GM19238 (cell line): ENCODE measurements around the gene TENM4.

Experiments used
- DNase-seq: peaks from one replicate; pipeline ENCODE4 v3.0.0; 2011; ENCODE audit warnings: low spot score; ENCODE audit not compliant: insufficient read length

Gene TENM4

DNA sequence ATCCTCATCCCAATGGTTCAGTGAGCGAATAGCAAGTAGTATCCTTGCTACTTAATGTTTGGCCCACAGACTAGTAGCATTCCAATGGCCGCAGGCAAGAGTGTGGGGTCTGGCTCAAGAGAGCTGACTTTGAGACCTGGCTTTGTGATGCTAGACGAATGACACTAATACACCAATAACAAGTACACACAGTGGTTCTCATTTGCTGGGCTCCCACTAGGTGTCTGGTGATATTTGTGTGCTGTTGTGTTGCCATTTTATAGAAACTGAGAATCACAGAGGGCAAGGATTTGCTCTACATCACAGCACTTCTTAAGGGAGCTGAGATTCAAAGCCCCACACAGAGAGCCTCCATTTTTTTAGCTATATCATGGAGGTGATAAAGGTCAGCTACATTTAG is 351.2 kb downstream of the TENM4 start:
- no peak for DNase-seq

DNA sequence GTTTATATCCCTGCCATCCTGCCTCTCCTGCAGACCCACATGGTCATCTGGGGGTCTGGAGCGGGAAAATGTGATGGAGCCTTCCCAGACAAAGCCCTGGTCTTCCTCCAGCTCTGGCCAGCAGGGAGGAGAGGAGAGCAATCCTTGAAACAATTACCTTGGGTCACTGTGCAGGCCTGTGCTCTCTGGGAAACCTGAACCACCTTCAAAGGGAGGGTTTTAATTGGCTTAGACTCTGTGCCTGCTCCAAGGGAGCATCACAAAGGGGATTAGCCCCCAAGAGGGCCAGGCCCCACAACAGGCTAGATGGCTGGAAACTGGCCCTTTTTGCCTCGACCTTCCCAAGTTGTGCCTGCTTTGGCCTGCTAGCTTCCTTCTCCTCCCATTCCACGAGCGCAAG is 351.9 kb downstream of the TENM4 start:
- DNase-seq, result no peak

DNA sequence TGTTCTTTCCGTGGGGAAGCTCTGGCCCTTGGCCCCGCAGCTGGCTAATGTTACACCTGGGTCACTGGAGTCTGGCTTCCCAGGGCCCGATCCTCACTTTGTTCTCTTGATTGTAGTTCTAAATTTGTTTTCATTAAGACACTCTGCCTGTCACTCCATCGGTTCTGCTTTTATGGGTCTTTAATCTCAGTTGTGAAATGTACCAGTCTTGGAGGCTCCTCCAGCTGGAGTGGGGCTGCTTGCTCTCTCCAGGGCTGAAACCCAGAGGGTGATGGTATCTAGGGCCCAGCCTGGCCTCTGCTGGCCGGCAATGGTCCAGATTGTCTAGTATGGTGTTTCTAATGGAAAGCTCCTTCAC is 352.9 kb downstream of the TENM4 start:
- no peak for DNase-seq

DNA sequence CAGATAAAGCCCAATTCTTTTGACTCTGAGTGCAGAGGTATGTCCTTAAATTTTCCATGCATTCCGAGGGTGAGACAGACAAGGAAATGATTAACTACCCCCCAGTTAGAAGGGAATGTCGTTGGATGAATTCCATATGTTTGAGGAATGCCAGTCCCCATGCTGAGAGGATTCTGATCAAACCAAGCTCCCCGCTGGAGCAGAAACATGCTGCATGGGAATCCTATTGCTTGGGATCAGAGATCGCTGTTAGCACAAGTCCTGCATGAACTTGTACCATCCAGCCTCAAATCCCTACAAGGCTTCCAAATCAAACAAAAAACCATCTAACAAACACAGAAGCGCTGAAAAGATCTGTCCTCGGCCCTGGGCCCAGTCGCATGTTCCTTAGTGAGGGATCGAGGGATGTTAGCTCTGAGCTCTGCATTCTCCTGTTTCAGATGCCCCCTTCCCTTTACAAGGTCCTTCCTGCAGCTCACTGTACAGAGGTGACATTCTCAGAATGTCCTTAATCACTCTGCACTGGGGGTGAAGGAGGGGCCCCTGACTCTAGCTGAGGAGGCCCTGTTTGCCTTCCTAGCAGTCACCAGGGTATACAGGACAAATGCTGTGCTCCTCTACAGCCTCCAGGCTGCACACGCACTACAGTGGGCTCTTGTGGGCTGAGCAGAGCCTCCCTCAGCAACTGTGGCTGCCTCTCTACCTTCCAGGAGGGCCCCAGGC is 353.4 kb downstream of the TENM4 start:
- DNase-seq, result no peak

DNA sequence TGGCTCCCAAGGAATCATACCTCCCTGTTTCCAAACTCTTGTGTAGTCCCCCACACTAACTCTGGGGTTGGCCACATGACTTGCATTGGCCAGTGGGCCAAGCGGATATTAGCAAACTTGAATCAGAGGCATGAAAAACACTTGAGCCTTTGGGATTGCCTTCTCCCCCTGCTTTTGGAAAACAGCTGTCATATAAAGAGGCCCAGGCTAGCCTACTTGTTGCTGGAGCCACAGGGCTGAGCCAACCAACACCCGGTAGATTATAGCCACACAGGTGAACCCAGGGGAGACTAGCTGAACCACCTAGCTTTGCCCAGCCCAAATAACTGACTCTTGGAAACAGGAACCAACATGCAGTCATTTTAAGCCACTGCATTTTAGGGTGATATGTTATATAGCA is 354.8 kb downstream of the TENM4 start:
- DNase-seq, result no peak

DNA sequence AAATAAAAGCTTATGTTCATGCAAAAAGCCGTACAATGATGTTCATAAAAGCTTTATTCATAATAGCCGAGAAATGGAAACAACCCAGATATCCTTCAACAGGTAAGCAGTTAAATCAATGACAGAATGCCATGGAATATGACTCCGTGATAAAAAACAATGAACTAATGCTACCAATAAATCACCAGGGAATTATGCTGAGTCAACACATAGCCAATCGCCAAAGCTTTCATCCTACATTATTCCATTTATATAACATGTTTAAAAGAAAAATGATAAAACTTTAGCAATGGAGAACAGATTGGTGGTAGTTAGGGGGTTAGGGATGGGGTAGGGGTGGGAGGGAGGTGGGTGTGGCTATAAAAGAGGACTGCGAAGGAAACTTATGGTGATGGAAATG is 356.4 kb downstream of the TENM4 start:
- no peak for DNase-seq

DNA sequence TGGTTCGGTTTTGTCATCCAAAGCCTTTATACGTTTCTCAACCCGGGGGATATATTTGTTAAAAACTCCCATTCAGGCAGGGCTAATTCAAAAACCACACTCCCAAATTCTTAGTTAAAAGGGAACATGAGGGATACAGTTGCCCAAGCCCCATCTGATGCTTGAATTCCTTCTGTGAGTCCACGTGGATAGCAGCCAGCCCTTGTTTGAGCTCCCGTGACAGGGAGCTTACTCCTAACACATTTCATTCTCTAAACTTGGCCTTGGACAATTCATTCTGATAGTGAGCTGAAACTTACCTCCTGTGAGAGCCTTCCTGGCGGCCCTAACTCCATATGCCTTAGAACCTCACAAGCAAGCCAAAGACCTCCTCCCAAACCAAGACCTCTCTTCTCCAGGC is 357.5 kb downstream of the TENM4 start:
- DNase-seq, result no peak

DNA sequence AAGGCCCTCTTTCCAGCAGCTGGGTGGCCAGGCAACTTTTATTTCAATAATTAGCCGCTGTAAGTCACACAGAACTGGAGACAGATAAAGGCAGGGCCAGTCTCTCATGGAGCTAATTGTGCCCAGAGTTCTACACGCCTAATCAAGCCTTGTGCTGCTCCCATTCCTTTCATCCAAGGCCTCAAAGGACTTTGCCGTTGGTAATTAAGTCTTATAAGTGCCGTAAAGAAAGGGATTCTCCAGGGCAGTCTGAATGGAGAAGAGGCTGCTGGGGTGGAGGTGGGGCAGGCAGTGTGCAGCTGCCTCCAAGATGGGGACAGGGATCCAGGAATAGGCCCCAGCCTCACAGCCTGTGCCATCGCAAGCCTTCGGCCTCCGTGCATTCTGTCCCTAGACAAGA is 357.9 kb downstream of the TENM4 start:
- DNase-seq, result no peak

DNA sequence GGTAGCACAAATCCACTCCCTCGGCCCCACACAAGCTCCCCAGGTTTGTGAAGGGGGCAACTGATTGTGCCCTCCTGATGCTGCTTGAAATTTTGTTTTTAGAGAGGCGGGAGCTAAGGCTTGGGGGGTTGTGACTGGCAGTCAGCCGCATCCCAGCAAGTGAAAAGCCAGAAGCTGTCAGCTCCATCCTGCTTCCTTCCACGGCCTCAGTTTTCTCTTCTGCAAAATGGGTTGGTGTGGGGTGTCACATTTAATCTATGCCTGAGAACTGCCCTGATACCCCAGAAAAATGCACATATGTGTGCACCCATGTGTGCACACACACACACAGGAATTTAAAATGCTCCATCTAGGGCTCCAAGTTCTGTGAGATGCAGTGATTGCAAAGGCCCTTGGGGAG is 358.6 kb downstream of the TENM4 start:
- no peak for DNase-seq

DNA sequence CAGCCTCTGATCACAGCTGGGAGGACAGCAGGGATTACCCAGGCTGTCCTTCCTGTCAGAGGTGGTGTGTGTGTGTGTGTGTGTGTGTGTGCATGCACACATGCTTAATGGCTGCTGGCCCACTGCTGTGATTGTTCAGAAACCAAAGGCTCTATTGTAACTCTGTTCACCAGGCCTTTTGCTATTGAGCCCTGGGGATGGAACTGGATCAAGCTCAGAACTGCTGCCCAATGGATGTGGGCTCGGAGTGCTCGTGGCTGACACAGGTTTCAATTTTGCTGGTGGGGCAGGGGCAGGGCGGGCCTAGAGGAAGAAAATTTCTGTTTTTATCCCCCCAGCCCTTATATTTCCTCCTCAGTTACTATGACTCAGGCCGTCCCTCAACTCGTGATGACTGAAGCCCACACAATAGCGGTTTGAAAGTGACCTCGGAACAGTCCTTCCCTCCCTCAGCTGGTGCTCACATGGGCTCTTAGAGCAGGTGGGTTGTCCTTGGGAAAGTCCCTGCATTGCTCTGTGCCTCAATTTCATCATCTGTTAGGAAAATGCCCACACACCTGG is 359.3 kb downstream of the TENM4 start:
- no peak for DNase-seq

DNA sequence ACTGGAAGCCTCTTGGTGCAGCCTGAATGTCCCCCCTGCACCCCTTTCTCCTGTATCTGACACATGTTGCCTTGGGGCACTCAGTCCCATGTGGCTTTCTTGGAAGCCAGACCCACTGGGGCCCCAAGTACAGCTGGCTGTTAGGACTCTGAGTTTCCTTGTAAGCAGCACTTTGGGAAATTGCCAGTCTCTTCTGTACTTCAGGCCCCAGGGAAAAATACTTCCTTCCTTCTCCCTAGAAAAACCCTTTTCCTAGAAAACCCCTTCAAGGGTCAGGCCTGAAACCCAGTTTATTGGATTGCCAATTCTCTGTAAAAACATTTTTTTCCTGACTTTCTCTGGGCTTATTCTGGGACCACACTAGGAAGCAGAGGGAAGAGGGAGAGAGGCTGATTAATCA is 360.3 kb downstream of the TENM4 start:
- DNase-seq, result no peak

DNA sequence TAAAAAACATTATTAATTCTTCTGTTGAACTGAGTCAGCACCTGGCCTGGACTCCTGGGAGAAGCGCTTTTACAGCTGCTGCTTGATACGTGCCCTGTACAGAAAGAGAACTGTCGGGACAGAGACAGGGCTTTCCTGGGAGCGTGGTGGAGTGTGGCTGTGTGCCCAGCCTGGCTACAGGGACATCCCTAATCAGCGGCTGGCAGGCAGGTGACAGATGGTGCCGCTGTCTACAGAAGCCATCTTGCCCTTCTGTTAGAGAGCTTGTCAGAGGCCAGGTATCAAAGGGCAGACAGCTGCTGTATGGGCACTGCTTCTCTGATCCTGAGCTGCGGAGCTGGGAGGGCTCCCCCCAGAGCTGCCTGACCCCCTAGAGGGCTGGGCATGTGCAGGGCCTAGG is 361.8 kb downstream of the TENM4 start:
- no peak for DNase-seq

DNA sequence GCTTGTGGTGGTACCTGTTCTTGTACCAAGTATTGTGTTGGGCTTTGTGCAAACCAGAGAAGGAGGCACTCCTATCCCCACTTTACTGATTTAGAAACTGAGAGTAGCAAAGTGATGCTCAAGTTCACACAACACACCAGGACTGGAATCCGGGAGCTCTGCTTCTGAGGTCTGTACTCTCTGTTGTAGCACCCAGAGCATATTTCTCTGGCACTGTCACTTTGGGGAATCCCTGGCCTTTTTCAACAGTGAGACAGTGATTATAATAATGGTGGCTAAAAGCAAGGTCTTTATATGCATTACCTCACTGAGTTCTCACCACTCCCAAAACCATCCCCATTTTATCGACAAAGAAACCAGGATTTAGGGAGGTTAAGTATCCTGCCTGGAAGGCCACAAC is 362.4 kb downstream of the TENM4 start:
- DNase-seq, result no peak

DNA sequence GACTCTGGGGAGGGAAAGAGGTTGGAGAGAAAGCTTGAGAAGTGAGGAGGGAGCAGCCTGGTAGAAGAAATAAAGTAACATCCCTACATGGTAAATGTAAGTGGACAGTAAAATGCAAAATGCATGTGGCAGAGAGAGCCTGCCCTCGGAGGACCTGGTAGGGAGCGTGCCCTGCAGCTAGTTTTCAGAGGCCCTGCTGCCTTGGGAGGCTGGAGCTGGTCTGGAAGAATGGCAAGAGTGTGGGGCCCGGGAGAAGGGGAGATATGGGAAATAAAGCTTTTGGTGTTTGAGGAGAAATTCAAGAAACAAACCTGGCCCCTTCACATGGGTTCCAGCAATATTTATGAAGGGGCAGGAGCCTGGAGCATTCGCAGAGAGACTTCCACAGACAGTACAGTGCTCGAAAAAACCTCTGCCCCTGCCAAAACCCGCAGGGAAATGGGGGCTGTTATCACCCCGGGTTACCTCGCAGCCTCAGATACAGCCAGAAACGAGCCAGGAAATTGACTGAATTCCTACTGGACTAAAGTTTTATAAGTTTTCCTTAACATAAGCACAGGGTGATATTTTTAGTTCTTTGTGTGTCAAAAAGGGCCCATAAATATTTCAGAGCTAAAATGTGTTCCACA is 363.0 kb downstream of the TENM4 start:
- DNase-seq, result no peak

DNA sequence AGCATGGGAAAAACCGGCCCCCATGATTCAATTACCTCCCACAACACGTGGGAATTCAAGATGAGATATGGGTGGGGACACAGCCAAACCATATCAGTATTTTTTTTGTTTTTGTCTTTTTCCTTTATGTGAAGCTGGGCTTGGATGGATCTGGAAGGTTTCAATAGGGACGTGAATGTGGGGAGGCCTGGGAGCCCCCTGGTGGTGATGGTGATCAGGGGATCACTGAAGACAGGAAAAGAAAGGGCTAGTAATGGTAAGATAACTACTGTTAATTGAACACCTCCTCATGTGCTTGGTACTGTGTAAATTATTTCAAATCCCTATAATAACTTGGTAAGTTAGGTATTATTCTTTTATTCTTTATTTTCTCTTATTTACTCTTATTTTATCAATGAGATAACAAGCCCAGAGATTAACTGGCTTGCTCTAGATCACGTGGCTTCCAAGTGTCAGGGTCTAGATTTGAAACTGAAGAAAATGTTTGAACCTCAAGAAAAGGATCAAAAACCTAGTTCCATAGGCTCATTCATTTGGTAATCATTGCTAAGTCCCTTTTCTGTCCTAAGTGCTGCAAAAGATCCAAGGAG is 364.2 kb downstream of the TENM4 start:
- no peak for DNase-seq

DNA sequence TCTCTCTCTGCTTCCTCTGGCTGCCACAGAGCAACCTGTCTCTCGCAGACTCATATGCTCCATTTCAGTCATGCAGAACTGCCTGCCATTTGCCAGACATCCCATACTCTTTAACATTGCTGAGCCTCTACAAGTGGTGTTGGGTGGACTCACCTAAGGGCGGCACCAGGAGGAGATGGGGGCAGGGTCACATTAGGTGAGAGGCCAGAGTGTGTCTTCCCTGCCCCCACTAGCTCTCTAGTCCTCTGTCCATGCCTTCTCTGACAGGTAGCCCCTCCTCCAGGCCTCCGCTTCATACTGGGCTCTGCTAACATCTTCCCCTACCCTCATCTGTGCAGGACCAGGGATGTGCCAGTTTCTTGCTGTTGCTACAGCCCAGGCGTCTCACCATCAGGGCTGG is 366.3 kb downstream of the TENM4 start:
- no peak for DNase-seq

DNA sequence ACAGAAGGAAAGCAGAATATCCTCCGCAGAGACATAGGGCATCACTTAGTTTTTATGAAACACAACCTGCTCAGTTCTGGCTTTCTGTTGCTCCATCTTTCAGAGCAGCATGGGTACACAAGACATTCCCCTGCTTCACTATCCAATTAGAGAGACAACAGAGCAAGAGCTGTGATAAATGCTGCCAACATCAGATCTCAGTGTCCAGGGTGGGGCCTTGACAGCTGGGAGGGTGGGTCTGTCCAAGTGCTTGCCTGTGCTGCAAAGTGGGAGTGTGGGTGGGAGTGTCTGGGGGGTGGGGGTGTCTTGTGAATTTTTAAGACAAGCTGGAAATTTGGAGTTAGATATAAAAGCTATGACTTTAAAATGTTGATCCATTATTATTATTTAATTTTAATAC is 369.6 kb downstream of the TENM4 start:
- DNase-seq, result no peak

DNA sequence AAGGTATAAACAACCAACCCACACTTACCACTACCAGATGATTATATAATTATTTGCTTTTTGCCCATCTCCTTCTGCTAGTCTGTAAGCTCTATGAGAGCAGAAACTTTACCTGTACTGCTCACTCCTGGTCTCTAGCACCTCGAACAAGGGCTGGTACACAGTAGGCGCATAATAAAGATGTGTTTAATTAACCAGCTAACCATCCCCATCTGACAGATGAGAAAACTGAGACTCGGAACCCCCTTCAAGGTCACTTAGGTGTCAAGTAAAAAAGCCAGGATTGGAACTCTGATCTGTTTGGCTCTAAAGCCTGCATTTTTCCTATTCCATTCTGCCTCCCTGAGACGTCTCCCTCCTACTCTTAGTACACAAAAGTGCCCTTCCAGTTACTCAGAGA is 370.3 kb downstream of the TENM4 start:
- DNase-seq, result no peak

DNA sequence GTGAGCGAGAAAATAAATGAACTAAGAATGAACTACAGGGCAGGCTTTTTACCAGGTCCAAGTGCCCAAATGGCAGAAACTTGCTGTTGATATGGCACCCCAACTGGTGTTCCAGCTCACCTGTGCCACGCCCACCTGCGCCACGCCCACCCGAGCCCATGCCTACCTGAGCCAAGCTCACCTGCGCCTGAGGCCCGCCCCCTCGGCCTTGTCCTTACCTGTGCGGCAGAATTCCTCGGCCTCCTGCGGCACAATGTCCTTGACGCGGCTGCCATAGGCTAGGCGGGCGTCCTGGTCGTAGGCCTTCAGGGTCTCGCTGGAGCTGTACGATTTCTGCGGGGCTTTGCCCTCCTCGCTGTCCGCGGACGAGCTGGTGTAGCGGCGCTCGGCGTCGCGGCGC is 371.3 kb downstream of the TENM4 start:
- DNase-seq, result no peak

DNA sequence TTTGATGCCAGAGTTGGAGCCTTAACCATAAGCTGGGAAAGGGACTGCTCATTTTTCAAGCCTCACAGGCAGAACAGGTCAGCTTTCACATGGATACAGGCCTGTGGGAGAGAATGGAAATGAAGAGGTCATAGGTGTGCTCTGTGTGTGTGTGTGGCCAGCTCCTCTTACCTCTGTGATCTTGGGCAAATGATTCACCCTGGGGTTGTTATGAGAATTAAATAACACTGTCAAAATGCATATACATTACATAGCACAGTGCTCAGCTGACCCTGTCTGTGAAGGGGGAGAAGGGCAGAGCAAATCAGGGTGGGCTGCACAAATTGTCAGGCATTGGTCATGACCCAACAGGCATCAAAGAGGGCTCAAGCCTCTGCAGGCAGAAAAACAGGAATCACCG is 372.5 kb downstream of the TENM4 start:
- no peak for DNase-seq

DNA sequence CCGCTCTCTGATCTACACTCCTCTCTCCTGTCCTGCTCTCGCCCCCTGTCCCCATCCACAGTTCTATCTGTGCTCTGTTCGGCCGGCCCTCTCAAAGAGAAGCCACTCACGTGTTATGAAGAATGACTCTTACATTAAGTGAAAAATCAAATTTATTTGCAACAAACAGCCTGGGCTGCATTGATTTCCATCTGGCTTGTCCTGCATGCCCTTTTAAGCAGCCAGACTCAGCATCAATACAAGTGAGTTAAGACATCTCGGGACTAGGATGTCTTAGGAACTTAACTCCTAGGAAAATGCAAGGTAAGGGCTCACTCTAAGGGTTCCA is 373.5 kb downstream of the TENM4 start:
- DNase-seq, result no peak

DNA sequence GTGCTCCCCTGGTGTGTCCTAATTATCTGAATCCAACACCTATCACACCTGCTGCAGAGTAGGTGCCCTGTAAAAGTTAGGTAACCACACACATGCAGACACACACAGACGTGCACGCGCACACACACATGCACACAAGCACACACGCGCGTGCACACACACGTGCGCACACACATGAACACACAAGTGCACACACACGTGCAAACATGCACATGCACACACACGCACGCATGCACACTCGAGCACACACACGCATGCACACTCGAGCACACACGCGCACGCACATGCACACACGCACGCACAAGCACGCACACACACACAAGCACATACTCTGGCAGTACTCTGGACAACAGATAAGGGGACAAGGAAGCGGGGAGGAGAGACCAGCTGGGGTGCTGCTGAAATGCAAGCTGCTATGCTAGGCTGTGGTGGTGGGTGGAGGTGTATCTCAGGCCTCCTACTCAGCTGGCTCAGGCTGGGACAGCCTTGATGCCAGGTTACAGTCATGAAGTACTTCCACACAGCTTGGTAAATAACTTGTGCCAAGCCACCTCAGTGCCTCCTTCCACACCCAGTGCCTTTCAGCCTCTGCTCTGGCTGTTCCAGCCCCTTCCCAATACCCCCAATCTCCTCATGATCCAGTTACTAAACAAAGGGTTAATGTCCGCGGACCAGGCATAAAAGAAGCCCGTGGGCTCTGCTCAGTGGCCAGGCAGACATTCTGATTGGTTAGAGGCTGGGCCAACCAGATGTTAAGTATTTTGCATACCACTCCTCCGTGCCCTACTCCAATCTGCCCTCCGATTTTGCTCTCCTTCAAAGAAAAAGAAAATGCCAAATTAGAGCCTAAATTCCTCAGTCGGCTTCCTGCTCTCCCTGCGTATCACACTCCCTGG is 374.1 kb downstream of the TENM4 start:
- no peak for DNase-seq
